ENCODE data around the gene IRAK4.
A peak's percentile ranks its signal among the peaks of the same experiment; 100 is the strongest.

The IRAK4 gene

DNA sequence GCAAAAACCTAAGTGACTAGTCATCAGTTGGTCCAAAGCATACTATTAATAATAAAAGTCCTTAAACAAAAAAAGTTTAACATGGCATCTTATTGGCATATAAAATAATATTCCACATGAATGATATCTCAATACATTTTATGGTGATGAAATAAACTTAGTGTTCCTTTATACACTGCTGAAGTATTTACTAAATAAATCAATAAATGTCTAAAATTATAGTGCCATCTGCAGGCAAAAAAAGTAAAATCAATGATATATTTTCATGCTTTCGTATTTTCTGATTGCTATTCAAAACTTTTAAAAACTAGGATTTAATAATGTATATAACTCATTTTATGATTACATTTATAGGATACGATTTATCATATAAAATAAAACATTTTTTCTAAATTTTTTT lies 30.6 kb upstream of the IRAK4 start:
- Histone ChIP-seq H3K79me2 (ENCODE audit: control insufficient read depth, insufficient read depth, low read length, poor library complexity) (no peaks in the 10 kb centered on the region), H3K23ac (ENCODE audit: low read length) (no peak overlapping the region), H2BK12ac (ENCODE audit: low read length) (no peak overlapping the region), H4K8ac (ENCODE audit: low read depth, low read length) (no peak overlapping the region), H3K9ac (ENCODE audit: low read length) (no peak overlapping the region), H2AFZ (ENCODE audit: insufficient read depth, low read length, poor library complexity) (no peak overlapping the region), H2BK5ac (ENCODE audit: low read depth, low read length, poor library complexity) (no peak overlapping the region), H3K4me1 (ENCODE audit: control insufficient read depth in 1 of 2, insufficient read depth in 2 of 2, low read length in 2 of 2) (no peaks in the 10 kb centered on the region), H3K18ac (ENCODE audit: low read length) (no peak overlapping the region), H3K27me3 (ENCODE audit: insufficient read depth, low read length) (no peaks in the 10 kb centered on the region), H2BK120ac (ENCODE audit: insufficient read depth, low read length, poor library complexity) (no peak overlapping the region), H2AK5ac (ENCODE audit: low read length) (no peak overlapping the region), H3K4ac (ENCODE audit: low read depth, low read length) (no peak overlapping the region), H3K9me3 (ENCODE audit: insufficient read depth, low read depth, low read length) (no peaks in the 10 kb centered on the region), H4K12ac (ENCODE audit: low read depth, low read length) (no peak overlapping the region), H3K36me3 (ENCODE audit: control insufficient read depth in 1 of 2, insufficient read depth in 2 of 2, low read length in 2 of 2) (no peaks in the 10 kb centered on the region), H4K91ac (ENCODE audit: low read depth, low read length) (no peak overlapping the region), H3K4me3 (ENCODE audit: low read depth, low read length) (no peak overlapping the region), H3K4me2 (ENCODE audit: low read length) (no peak overlapping the region), H3K14ac (ENCODE audit: low read length) (no peak overlapping the region), H3K79me1 (ENCODE audit: low read length) (no peaks in the 10 kb centered on the region), H3K27ac (ENCODE audit: low read depth, low read length) (no peak overlapping the region)
- peak in 1 of 2 donors; percentile 40 for DNase-seq
- no CpG with 5 or more reads among the region's 2 CpGs for WGBS (ENCODE audit: extremely low coverage, insufficient coverage, insufficient read length)

DNA sequence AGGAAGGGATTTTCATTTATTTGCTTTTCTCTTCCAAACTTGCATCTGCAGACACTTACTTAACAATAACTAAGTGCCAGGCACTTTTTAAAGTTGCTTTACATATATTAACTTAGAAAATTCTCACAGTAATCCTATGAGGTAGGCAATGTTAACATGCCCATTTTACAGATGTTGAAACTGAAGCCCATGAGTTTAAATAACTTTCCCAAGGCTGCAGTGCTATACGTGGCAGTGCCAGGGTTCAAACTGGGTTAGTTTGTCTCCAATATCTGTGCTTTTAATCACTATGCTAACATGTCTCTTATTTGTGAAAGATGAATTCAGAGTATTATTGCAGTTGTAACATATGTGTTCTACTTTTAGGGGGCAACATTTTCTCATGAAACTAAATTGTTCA lies 30.1 kb upstream of the IRAK4 start:
- Histone ChIP-seq H3K23ac (ENCODE audit: low read length) (no peak overlapping the region), H3K27me3 (ENCODE audit: insufficient read depth, low read length) (no peaks in the 10 kb centered on the region), H3K4me2 (ENCODE audit: low read length) (no peak overlapping the region), H3K79me1 (ENCODE audit: low read length) (no peaks in the 10 kb centered on the region), H2AK5ac (ENCODE audit: low read length) (no peak overlapping the region), H3K79me2 (ENCODE audit: control insufficient read depth, insufficient read depth, low read length, poor library complexity) (no peaks in the 10 kb centered on the region), H3K4ac (ENCODE audit: low read depth, low read length) (no peak overlapping the region), H2AFZ (ENCODE audit: insufficient read depth, low read length, poor library complexity) (no peak overlapping the region), H3K14ac (ENCODE audit: low read length) (no peak overlapping the region), H4K91ac (ENCODE audit: low read depth, low read length) (no peak overlapping the region), H3K9me3 (ENCODE audit: insufficient read depth, low read depth, low read length) (no peaks in the 10 kb centered on the region), H3K36me3 (ENCODE audit: control insufficient read depth in 1 of 2, insufficient read depth in 2 of 2, low read length in 2 of 2) (no peaks in the 10 kb centered on the region), H3K27ac (ENCODE audit: low read depth, low read length) (no peak overlapping the region), H2BK5ac (ENCODE audit: low read depth, low read length, poor library complexity) (no peak overlapping the region), H3K4me1 (ENCODE audit: control insufficient read depth in 1 of 2, insufficient read depth in 2 of 2, low read length in 2 of 2) (no peaks in the 10 kb centered on the region), H3K4me3 (ENCODE audit: low read depth, low read length) (no peak overlapping the region), H3K9ac (ENCODE audit: low read length) (no peak overlapping the region), H3K18ac (ENCODE audit: low read length) (no peak overlapping the region), H4K12ac (ENCODE audit: low read depth, low read length) (no peak overlapping the region), H4K8ac (ENCODE audit: low read depth, low read length) (no peak overlapping the region), H2BK12ac (ENCODE audit: low read length) (no peak overlapping the region), H2BK120ac (ENCODE audit: insufficient read depth, low read length, poor library complexity) (no peak overlapping the region)
- DNase-seq: no peak
- WGBS (ENCODE audit: extremely low coverage, insufficient coverage, insufficient read length): no CpG with 5 or more reads among the region's 1 CpG

DNA sequence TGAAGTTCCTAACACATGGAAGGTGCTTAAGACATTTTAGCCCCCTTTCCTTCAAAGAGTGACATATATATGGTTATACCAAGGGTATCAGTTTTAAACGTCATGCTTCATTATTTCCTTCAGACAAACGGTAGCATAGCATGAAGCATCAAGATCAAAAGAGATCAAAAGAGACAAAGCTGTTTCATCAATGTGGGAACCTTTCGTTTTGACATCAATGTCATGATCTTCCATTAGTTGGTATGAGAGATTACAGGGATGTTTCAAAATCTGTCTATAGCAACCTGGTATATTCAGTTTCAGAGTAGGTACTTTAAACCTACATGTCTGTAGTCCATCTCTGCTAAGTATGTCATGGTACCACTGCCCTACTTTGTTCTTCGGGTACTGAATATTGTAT lies 28.5 kb upstream of the IRAK4 start:
- Histone ChIP-seq H3K79me1 (ENCODE audit: low read length) (no peaks in the 10 kb centered on the region), H2AK5ac (ENCODE audit: low read length) (no peak overlapping the region), H3K4ac (ENCODE audit: low read depth, low read length) (no peak overlapping the region), H3K79me2 (ENCODE audit: control insufficient read depth, insufficient read depth, low read length, poor library complexity) (no peaks in the 10 kb centered on the region), H3K4me1 (ENCODE audit: control insufficient read depth in 1 of 2, insufficient read depth in 2 of 2, low read length in 2 of 2) (no peaks in the 10 kb centered on the region), H3K27ac (ENCODE audit: low read depth, low read length) (no peak overlapping the region), H3K14ac (ENCODE audit: low read length) (no peak overlapping the region), H3K36me3 (ENCODE audit: control insufficient read depth in 1 of 2, insufficient read depth in 2 of 2, low read length in 2 of 2) (no peaks in the 10 kb centered on the region), H3K9ac (ENCODE audit: low read length) (no peak overlapping the region), H3K9me3 (ENCODE audit: insufficient read depth, low read depth, low read length) (no peaks in the 10 kb centered on the region), H3K18ac (ENCODE audit: low read length) (no peak overlapping the region), H2AFZ (ENCODE audit: insufficient read depth, low read length, poor library complexity) (no peak overlapping the region), H3K23ac (ENCODE audit: low read length) (no peak overlapping the region), H2BK5ac (ENCODE audit: low read depth, low read length, poor library complexity) (no peak overlapping the region), H4K91ac (ENCODE audit: low read depth, low read length) (no peak overlapping the region), H4K12ac (ENCODE audit: low read depth, low read length) (no peak overlapping the region), H3K4me2 (ENCODE audit: low read length) (no peak overlapping the region), H3K4me3 (ENCODE audit: low read depth, low read length) (no peak overlapping the region), H2BK120ac (ENCODE audit: insufficient read depth, low read length, poor library complexity) (no peak overlapping the region), H2BK12ac (ENCODE audit: low read length) (no peak overlapping the region), H3K27me3 (ENCODE audit: insufficient read depth, low read length) (no peaks in the 10 kb centered on the region), H4K8ac (ENCODE audit: low read depth, low read length) (no peak overlapping the region)
- DNase-seq: no peak
- no CpG with 5 or more reads among the region's 4 CpGs for WGBS (ENCODE audit: extremely low coverage, insufficient coverage, insufficient read length)

DNA sequence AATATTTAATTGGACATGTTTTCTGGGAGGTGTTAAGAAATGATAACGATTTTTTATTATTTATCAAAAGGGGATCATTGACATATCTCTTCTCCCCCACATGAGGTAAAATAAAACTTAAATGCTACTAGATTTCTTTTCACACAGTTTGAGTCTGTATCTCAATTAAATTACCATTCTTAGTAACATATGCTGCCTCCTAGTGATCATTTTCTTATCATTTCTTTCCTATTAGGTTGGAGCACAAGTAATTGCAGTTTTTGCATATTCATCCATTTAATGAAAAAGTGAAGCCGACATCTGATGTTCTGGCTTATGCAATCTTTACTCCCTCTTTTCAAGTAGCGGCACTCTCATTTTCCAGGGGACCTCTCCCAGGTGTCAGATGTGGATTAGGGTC lies 25.1 kb upstream of the IRAK4 start:
- Histone ChIP-seq H3K9ac (ENCODE audit: low read length) (no peak overlapping the region), H3K23ac (ENCODE audit: low read length) (no peak overlapping the region), H4K91ac (ENCODE audit: low read depth, low read length) (no peak overlapping the region), H4K12ac (ENCODE audit: low read depth, low read length) (no peak overlapping the region), H3K36me3 (ENCODE audit: control insufficient read depth in 1 of 2, insufficient read depth in 2 of 2, low read length in 2 of 2) (peaks cover 0 to 3% of the 10 kb centered on the region in 2 experiments), H3K4me3 (ENCODE audit: low read depth, low read length) (no peak overlapping the region), H4K8ac (ENCODE audit: low read depth, low read length) (peak overlapping the region; percentile 38), H3K4ac (ENCODE audit: low read depth, low read length) (no peak overlapping the region), H3K27me3 (ENCODE audit: insufficient read depth, low read length) (no peaks in the 10 kb centered on the region), H2BK5ac (ENCODE audit: low read depth, low read length, poor library complexity) (no peak overlapping the region), H2BK120ac (ENCODE audit: insufficient read depth, low read length, poor library complexity) (no peak overlapping the region), H3K18ac (ENCODE audit: low read length) (no peak overlapping the region), H3K4me2 (ENCODE audit: low read length) (no peak overlapping the region), H2BK12ac (ENCODE audit: low read length) (no peak overlapping the region), H3K27ac (ENCODE audit: low read depth, low read length) (no peak overlapping the region), H3K79me2 (ENCODE audit: control insufficient read depth, insufficient read depth, low read length, poor library complexity) (no peaks in the 10 kb centered on the region), H3K79me1 (ENCODE audit: low read length) (no peaks in the 10 kb centered on the region), H3K4me1 (ENCODE audit: control insufficient read depth in 1 of 2, insufficient read depth in 2 of 2, low read length in 2 of 2) (no peaks in the 10 kb centered on the region), H2AK5ac (ENCODE audit: low read length) (no peak overlapping the region), H2AFZ (ENCODE audit: insufficient read depth, low read length, poor library complexity) (no peak overlapping the region), H3K14ac (ENCODE audit: low read length) (no peak overlapping the region), H3K9me3 (ENCODE audit: insufficient read depth, low read depth, low read length) (no peaks in the 10 kb centered on the region)
- no peak for DNase-seq
- WGBS (ENCODE audit: extremely low coverage, insufficient coverage, insufficient read length): no CpG with 5 or more reads among the region's 3 CpGs
